Kidney (tissue), 14 donors: Measurements from ENCODE around the gene EME1. TPM values are rescaled to one million over a fixed set of nuclear protein-coding genes. Genes with fewer than 3 reads are reported as not detected.

ENCODE experiments used
- DNase-seq, 5 donors: peaks; one replicate each; pipeline ENCODE4 v3.0.0-alpha.2; 2013 to 2020
- FAIRE-seq: peaks from 2 replicates; lab custom pipeline; 2012; peaks lifted over from hg19 to GRCh38; lab: Jason Lieb, UNC
- H3K27ac ChIP-seq, 2 donors: one replicate each; pipeline ENCODE4 v1.7.0; 2013; ENCODE audit warnings: low read depth in 2 of 2, low read length in 2 of 2, inconsistent platforms in 1 of 2
- H3K27me3 ChIP-seq: one replicate; pipeline ENCODE4 v1.7.1; 2013; ENCODE audit warnings: low read length, inconsistent platforms; ENCODE audit not compliant: control insufficient read depth, insufficient read depth
- H3K36me3 ChIP-seq, 3 donors: one replicate each; pipeline versions ENCODE4 v1.7.0 to v1.7.1; 2013; ENCODE audit warnings: low read length in 3 of 3, control low read depth in 1 of 3, inconsistent platforms in 1 of 3; ENCODE audit not compliant: insufficient read depth in 3 of 3, control insufficient read depth in 2 of 3
- H3K4me1 ChIP-seq, 3 donors: one replicate each; pipeline versions ENCODE4 v1.7.0 to v1.7.1; 2013; ENCODE audit warnings: low read length in 3 of 3, inconsistent platforms in 1 of 3, low read depth in 1 of 3; ENCODE audit not compliant: control insufficient read depth in 2 of 3, insufficient read depth in 2 of 3
- H3K4me3 ChIP-seq, 3 donors: one replicate each; pipeline versions ENCODE4 v1.7.0 to v1.8.1; 2013; ENCODE audit warnings: low read length in 3 of 3, control low read depth in 1 of 3, inconsistent platforms in 1 of 3
- H3K9ac ChIP-seq, 3 donors: one replicate each; pipeline versions ENCODE4 v1.7.0 to v1.7.1; 2013; ENCODE audit warnings: low read length in 3 of 3, control low read depth in 1 of 3, inconsistent platforms in 1 of 3
- H3K9me3 ChIP-seq, 3 donors: one replicate each; pipeline versions ENCODE4 v1.7.0 to v1.7.1; 2013; ENCODE audit warnings: low read length in 3 of 3, control low read depth in 1 of 3, inconsistent platforms in 1 of 3; ENCODE audit not compliant: control insufficient read depth in 2 of 3, insufficient read depth in 1 of 3
- CTCF ChIP-seq: IDR thresholded peaks from 3 replicates; pipeline ENCODE4 v1.5.1; 2012; ENCODE audit warnings: mild to moderate bottlenecking, moderate library complexity, borderline replicate concordance; ENCODE audit not compliant: insufficient read depth; ENCODE audit errors: extremely low read depth
- intact Hi-C: fragments of 100-400 bp; cut with DNase I; formaldehyde crosslinking; loops from one replicate; pipeline ENCODE4 v1.11.1; 2022
- polyA plus RNA-seq: library from polyadenylated mRNA; stranded (reverse); fragments of 350-450 nt; fragmentation: Illumina TruSeq; extraction: RNeasy Lipid Tissue Mini Kit (QIAGEN cat#74804); gene quantifications from one replicate; pipeline ENCODE4 v1.2.3, GENCODE V29; 2014; ENCODE audit warnings: low read depth, low replicate concordance; ENCODE audit not compliant: insufficient read depth
- total RNA-seq: library from RNA; stranded (reverse); fragmentation: NEBNext Ultra II Directional; extraction: Animal tissue kit (Norgen Biotek cat#: 25700); gene quantifications from one replicate; pipeline ENCODE4 v1.2.1, GENCODE V29; 2021
- donor health status: control.
- donor health status: control.
- donor health status: control.
- donor health status: control.
- donor health status: control.
- donor health status: DM: yes; HTN: yes; CAD: no.
- donor health status: Normal renal cell carcinoma (clear cell type).

The EME1 gene
- total and polyA plus RNA-seq, 2 donors from 2014 or later = 1.0 TPM; not detected in 1

DNA sequence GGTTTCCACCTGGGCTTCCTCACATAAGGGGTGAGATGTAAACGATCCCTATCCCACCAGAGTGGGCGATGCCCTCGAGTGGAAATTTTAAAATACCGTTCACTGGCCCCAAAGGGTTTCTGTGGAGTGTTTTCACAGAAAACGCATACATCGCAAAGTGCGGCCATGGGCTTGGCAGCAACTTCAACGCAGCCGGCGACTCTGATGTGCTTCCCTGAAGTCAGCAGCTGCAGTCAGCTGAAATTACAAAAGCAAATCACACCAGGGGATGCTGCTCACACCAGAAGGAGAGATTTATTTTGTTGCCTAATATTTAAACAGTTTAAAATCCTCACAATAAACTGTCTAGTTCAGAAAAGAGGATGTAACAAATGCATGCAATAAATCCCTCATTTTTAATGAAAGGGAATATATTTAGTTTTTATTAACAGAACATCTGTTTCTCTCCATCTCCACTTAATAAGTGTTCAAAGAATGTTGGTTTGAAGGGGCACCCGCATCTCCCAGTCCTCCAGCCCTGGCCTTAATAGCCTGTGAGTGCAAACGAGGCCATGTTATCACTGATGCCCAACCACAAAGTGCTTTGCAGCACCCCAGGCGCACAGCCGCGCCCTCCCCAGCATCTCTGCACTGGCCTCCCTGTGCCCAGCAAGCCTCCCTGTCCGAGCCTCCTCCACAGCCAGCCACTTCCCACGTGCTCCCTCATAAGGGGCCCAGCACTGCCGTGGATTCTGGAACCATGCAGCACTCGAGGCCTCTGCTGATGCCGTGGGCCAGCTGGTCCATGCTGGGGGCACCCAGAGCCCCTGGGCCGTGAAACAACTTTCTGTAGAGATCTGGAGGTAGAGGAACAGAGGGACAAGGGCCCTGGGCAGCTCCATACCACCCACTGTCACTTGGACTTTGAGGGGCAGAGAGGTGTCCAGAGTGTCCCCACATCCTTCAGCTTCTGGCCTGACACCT lies 44.4 kb upstream of the EME1 start:
- no peak overlapping the region for H3K27ac ChIP-seq
- no peak overlapping the region for H3K4me3 ChIP-seq
- H3K27me3 ChIP-seq = no peaks in the 10 kb centered on the region
- no peak for TF ChIP-seq CTCF
- intact Hi-C loops = no loop called here
- H3K9ac ChIP-seq = no peak overlapping the region
- FAIRE-seq = no peak
- peak in 3 of 5 donors; percentile 45 to 90 (median 62) for DNase-seq
- H3K9me3 ChIP-seq = no peaks in the 10 kb centered on the region
- no peaks in the 10 kb centered on the region for H3K36me3 ChIP-seq
- no peaks in the 10 kb centered on the region for H3K4me1 ChIP-seq

- DNase-seq (no peak), FAIRE-seq (no peak)
- intact Hi-C loops = no loop called here
- H3K9me3 ChIP-seq = no peaks in the 10 kb centered on the region
- no peaks in the 10 kb centered on the region for H3K36me3 ChIP-seq
- no peak for TF ChIP-seq CTCF
- no peaks in the 10 kb centered on the region for H3K27me3 ChIP-seq
- H3K27ac ChIP-seq = no peak overlapping the region
- no peak overlapping the region for H3K9ac ChIP-seq
- no peaks in the 10 kb centered on the region for H3K4me1 ChIP-seq
- no peak overlapping the region for H3K4me3 ChIP-seq
These were observed 43.3 kb upstream of the EME1 start for GRCh38 chr17:50329716-50330115.

GRCh38 chr17:50330151-50330775 lies 42.8 kb upstream of the EME1 start:
- Histone ChIP-seq H3K36me3 (no peaks in the 10 kb centered on the region), H3K27ac (no peak overlapping the region), H3K4me1 (no peaks in the 10 kb centered on the region), H3K9me3 (no peaks in the 10 kb centered on the region), H3K9ac (no peak overlapping the region), H3K27me3 (no peaks in the 10 kb centered on the region), H3K4me3 (no peak overlapping the region)
- FAIRE-seq (no peak), DNase-seq (peak in 3 of 5 donors; percentile 60 to 68 (median 67))
- intact Hi-C loops = no loop called here
- no peak for TF ChIP-seq CTCF
